Measurements from ENCODE around the gene PRPF4. TPM values are rescaled to one million over a fixed set of nuclear protein-coding genes. Genes with fewer than 3 reads are reported as not detected.

The PRPF4 gene
- total RNA-seq, 2 experiments from 2014 or later: 23.4 to 25.5 TPM

- ChIA-PET POLR2A (interaction anchor here (1.4 kb wide), 1 partner anchor 9 kb away, joined by 4 read pairs; the partner anchor contains the start of genes CDC26 and PRPF4), CTCF (no interaction called here)
- TF ChIP-seq CTCF (IDR thresholded peaks at IDR 0.05): no peak
- Histone ChIP-seq H3K4me3 (ENCODE audit: low read length) (no peak overlapping the region), H3K36me3 (ENCODE audit: insufficient read depth, low read length) (peaks cover 50% of the 10 kb centered on the region), H3K27ac (ENCODE audit: low read depth in 1 of 2, low read length in 2 of 2) (no peak overlapping the region), H3K4me1 (ENCODE audit: insufficient read depth, low read length) (no peaks in the 10 kb centered on the region), H3K9me3 (ENCODE audit: control insufficient read depth in 1 of 2, insufficient read depth in 1 of 2, low read length in 2 of 2) (no peaks in the 10 kb centered on the region), H3K27me3 (ENCODE audit: control insufficient read depth in 1 of 2, insufficient read depth in 2 of 2, low read length in 2 of 2) (no peaks in the 10 kb centered on the region)
- no peak overlapping the region for H3K4me3 Mint-ChIP-seq
- DNase-seq (no peak), ATAC-seq (ENCODE audit: poor library complexity) (no peak)
- H3K27ac Mint-ChIP-seq: no peak overlapping the region
- H3K36me3 Mint-ChIP-seq (ENCODE audit: low read depth): peaks cover 58% of the 10 kb centered on the region
- intact Hi-C loops (cut with DNase I, micrococcal nuclease): no loop called here
- H3K9me3 Mint-ChIP-seq: no peaks in the 10 kb centered on the region
- peaks cover 15% of the 10 kb centered on the region for H3K4me1 Mint-ChIP-seq (ENCODE audit: low read depth)
- no peaks in the 10 kb centered on the region for H3K27me3 Mint-ChIP-seq
These were observed 9.3 kb upstream of the PRPF4 start for GRCh38 chr9:113266174-113266573.

GRCh38 chr9:113267911-113268566 lies 7.4 kb upstream of the PRPF4 start:
- ATAC-seq (ENCODE audit: poor library complexity): no peak
- Mint-ChIP-seq H3K27ac (no peak overlapping the region), H3K4me1 (ENCODE audit: low read depth) (peaks cover 18% of the 10 kb centered on the region), H3K27me3 (no peaks in the 10 kb centered on the region), H3K36me3 (ENCODE audit: low read depth) (peaks cover 66% of the 10 kb centered on the region), H3K9me3 (no peaks in the 10 kb centered on the region), H3K4me3 (no peak overlapping the region)
- no peak for TF ChIP-seq CTCF (IDR thresholded peaks at IDR 0.05)
- H3K4me1 ChIP-seq (ENCODE audit: insufficient read depth, low read length): no peaks in the 10 kb centered on the region
- no peaks in the 10 kb centered on the region for H3K9me3 ChIP-seq (ENCODE audit: control insufficient read depth in 1 of 2, insufficient read depth in 1 of 2, low read length in 2 of 2)
- CTCF ChIA-PET: no interaction called here
- no peak overlapping the region for H3K4me3 ChIP-seq (ENCODE audit: low read length)
- H3K27ac ChIP-seq (ENCODE audit: low read depth in 1 of 2, low read length in 2 of 2): no peak overlapping the region
- H3K27me3 ChIP-seq (ENCODE audit: control insufficient read depth in 1 of 2, insufficient read depth in 2 of 2, low read length in 2 of 2): no peaks in the 10 kb centered on the region
- H3K36me3 ChIP-seq (ENCODE audit: insufficient read depth, low read length): peaks cover 68% of the 10 kb centered on the region
- no peak for DNase-seq
- POLR2A ChIA-PET: no interaction called here
- intact Hi-C loops (cut with DNase I, micrococcal nuclease): no loop called here

- no peaks in the 10 kb centered on the region for H3K4me1 ChIP-seq (ENCODE audit: insufficient read depth, low read length)
- H3K9me3 ChIP-seq (ENCODE audit: control insufficient read depth in 1 of 2, insufficient read depth in 1 of 2, low read length in 2 of 2): no peaks in the 10 kb centered on the region
- CTCF ChIA-PET: no interaction called here
- H3K27me3 Mint-ChIP-seq: no peaks in the 10 kb centered on the region
- ATAC-seq (ENCODE audit: poor library complexity) (no peak), DNase-seq (no peak)
- peaks cover 74% of the 10 kb centered on the region for H3K36me3 ChIP-seq (ENCODE audit: insufficient read depth, low read length)
- peaks cover 69% of the 10 kb centered on the region for H3K36me3 Mint-ChIP-seq (ENCODE audit: low read depth)
- H3K27ac Mint-ChIP-seq: no peak overlapping the region
- no peaks in the 10 kb centered on the region for H3K9me3 Mint-ChIP-seq
- no peaks in the 10 kb centered on the region for H3K27me3 ChIP-seq (ENCODE audit: control insufficient read depth in 1 of 2, insufficient read depth in 2 of 2, low read length in 2 of 2)
- POLR2A ChIA-PET: interaction anchor here (0.6 to 1.4 kb wide), 2 partner anchors 141 to 311 kb away, joined by 3 to 4 read pairs; partner anchors contain the start of genes C9orf43 and POLE3
- no peak overlapping the region for H3K4me3 ChIP-seq (ENCODE audit: low read length)
- peaks cover 18% of the 10 kb centered on the region for H3K4me1 Mint-ChIP-seq (ENCODE audit: low read depth)
- TF ChIP-seq CTCF (IDR thresholded peaks at IDR 0.05): no peak
- H3K4me3 Mint-ChIP-seq: no peak overlapping the region
- no peak overlapping the region for H3K27ac ChIP-seq (ENCODE audit: low read depth in 1 of 2, low read length in 2 of 2)
- intact Hi-C loops (cut with DNase I, micrococcal nuclease): no loop called here
These were observed 6.1 kb upstream of the PRPF4 start for GRCh38 chr9:113269355-113269754.

All from CD4-positive, alpha-beta T cell (primary cell).